ENCODE results near the gene GSG1L. TPM values are rescaled to one million over a fixed set of nuclear protein-coding genes. Genes with fewer than 3 reads are reported as not detected.

The GSG1L gene
- total RNA-seq, 1 experiment from 2014 or later = not detected

- no peak for DNase-seq (ENCODE audit: low read depth)
Measured at GRCh38 chr16:27775254-27775653, 288.3 kb downstream of the GSG1L start.

- DNase-seq (ENCODE audit: low read depth) = no peak
Measured at GRCh38 chr16:27774779-27775178, 288.7 kb downstream of the GSG1L start.

GRCh38 chr16:27773344-27773743 is 290.2 kb downstream of the GSG1L start:
- DNase-seq (ENCODE audit: low read depth) = no peak

DNA sequence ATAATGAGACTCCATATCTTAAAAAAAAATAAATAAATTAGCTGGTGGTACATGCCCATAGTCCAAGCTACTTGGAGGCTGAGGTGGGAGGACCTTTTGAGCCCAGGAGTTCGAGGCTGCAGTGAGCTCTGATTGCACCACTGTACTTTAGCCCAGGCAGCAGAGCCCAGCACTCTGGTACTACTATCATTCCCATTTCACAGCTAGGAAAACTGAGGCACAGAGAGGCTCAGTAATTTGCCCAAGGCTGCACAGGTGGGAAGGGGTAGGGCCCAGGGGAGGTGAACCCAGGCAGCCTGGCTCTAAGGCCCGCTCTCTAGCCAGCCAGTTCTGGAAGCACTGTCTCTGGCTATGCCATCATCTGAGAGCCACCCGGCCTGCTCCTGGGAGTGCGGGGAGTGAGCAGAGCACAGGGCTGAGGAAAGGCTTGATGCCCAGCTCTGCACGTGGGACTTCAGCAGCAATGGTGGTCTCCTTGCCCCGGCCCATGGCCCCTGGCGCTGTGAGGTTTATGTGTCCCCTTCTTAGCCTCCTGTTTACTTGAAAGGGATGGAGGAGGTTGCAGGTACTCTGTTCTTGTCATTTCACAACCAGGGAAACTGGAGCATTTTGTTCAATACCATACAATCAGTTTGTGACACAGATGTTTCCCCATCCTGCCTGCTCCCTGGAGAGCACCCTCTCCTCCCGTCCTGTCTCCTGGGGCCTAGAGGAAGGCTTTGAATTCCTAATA is 291.3 kb downstream of the GSG1L start:
- no peak for DNase-seq (ENCODE audit: low read depth)

DNA sequence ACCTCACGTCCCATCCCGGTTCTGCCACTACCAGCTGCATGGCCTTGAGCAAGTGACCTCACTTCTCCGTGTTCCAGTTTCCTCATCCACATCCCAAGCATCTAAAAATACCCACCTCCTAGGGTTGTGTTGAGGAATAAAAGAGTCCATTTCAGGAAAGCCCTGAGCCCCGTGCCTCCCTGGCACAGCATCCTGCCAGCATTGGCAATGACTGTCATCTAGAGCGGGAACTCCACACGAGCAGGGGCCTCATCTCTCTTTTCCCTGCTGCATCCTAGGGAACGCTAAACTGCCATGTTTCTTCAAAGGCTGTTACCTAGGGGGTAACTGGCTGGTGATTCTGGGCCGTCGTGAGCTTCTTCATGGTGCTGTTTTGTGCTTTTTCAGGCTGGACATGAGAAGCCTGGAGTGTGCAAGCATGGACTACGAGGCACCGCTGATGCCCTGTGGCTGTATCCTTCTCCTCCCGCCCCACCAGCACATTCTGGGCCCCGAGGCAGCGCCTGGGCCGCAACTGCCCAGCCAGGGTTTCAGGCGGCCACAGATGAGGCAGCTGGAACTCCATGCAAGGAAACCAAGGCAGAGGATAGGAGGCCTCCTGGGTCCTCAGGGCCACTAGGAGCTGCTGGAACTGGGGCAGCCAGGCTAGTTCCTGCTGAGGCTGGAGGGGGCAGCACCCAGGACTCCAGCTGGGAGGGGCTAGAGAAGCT is 292.2 kb downstream of the GSG1L start:
- DNase-seq (ENCODE audit: low read depth) = peak; percentile 54

DNA sequence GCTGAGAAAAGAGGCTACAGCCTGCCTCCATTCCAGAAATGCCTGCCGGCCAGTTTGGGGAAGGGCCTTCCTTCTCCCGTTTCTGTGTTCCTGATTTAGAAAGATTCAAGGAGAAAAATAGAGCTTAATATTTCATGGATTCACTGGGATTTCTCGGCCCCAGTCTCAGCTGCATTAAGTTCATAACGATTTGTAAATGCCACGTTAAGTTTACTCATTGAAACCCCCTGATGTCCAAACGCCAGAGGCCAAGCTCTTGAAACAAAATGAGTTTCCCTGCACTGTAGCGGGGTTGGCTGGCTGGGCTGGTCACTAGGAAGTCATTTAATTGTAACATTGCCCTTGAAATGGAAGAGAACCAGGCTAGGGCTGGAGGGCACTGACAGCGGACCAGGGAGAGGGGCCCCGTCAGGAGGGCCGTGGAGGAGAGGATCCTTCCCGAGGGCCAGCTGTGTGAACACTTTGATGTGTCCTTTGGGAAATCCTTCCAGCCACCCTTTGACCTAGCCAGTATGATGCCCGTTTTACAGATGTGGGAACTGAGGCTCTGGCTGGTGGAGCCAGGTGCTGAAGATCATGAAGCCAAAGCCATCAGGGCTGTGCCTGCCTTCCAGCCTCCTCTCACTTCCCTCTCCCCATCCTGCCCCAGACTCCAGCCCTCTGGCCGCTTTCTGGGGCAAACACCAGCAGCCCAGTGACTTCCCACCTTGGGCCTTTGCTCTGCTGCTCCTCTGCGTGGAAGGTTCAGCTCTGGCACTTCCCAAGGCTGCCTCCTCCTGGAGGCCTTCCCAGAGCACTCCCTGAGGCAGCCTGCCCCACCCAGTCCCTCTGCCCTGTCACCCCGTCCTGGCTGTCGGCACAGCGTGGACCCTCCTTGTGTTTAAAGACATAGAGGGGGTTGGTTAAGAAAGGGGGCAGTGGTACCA is 293.0 kb downstream of the GSG1L start:
- DNase-seq (ENCODE audit: low read depth) = no peak

- peak; percentile 88 for DNase-seq (ENCODE audit: low read depth)
Measured at GRCh38 chr16:27769561-27770255, 293.8 kb downstream of the GSG1L start.

GRCh38 chr16:27768651-27769272 is 294.8 kb downstream of the GSG1L start:
- peak; percentile 47 for DNase-seq (ENCODE audit: low read depth)

DNA sequence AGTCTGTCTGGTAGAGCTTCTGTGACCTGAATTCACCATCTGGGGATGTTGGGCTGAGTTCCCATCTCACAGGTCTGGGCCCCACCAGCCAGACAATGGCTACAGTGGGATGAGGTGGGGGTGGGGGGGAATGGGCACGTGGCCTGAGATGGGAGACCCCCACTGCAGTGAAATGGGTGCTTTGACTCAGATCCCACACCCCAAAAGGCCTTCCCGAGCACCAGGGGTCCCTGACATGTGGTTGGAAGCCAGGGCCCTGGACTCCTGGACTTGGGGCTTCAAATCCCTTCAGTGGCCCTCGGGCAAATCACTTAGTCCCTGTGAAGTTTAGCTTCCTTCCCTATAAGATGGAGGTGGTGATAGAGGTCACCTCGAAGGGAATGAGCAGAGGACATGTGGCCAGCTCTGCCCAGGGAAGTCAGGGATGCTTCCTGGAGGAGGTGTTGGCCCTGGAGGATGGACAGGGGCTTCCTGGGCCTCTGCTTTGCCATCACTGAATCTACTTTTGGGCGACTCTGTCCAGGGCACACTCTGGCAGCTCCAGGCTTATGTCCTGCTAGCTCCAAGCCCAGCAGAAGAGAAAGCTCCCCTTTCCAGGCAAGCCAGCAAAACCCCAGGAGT is 295.4 kb downstream of the GSG1L start:
- no peak for DNase-seq (ENCODE audit: low read depth)

DNA sequence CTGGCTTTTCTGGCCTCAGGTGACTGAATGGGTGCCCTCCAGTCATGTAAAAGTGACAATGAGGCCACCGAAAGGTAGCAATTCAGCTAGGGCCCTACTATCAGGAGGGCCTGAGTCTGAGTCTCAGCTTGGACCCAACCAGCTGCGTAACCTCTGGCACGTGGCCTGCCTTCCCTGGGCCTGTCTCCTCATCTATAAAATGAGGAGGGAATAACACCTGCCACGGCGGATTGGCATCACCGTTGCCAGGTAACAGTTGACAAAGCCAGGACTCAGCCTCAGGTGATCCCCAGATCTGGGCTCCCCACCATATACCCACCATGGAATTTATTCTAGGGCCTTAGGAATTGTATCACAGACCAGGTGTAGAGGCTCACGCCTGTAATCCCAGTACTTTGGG is 296.4 kb downstream of the GSG1L start:
- DNase-seq (ENCODE audit: low read depth) = no peak

DNA sequence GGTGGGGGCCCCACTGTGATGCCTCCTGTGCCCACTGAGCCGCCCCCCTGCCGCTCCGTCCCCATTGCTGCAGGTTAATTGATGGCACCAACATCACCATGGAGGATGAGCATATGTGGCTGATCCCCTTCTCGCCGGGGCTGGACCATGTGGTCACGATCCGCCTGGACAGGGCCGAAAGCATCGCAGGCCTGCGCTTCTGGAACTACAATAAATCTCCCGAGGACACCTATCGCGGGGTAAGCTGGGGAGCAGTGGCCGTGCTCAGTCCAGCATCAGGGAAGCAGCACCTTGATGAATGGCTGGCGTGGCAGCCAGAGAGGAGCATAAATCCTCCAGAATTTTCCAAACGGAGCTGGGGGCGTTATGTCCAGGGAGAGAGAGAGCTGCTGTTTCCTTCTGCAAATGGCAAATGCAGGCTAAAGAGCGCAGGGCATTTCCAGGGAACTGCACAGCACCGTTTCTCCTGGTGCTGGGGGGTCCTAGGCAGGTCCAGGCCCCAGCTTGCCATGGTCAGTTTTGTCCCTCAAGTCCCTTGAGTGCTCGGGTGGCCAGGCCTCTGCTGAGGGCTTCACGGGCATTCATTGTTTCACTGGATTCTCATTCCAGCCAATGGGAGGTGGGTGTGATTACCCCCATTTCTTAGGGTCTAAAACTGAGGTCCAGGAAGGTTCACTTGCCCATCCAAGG is 297.1 kb downstream of the GSG1L start:
- DNase-seq (ENCODE audit: low read depth) = no peak

- no peak for DNase-seq (ENCODE audit: low read depth)
Measured at GRCh38 chr16:27764869-27765675, 298.4 kb downstream of the GSG1L start.

DNA sequence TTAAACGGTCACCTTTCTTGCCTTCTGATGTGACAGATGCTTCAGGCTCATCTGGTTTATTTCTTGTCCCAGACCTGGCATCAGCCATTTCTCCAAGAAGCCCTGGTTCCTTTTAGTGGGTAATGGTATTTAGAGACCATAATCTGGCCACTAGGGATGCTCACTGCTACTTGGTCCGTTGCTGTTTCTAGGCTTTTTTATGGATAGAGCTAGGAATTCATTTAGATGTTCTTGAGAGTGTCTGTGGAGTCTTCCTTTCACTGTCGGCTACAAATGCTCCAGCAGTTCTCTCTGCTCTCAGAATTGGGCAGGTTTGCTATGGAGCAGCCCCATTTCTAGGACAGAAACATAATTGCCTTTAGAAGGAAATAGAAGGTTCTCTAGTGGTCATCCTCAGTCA is 299.1 kb downstream of the GSG1L start:
- DNase-seq (ENCODE audit: low read depth) = no peak

DNA sequence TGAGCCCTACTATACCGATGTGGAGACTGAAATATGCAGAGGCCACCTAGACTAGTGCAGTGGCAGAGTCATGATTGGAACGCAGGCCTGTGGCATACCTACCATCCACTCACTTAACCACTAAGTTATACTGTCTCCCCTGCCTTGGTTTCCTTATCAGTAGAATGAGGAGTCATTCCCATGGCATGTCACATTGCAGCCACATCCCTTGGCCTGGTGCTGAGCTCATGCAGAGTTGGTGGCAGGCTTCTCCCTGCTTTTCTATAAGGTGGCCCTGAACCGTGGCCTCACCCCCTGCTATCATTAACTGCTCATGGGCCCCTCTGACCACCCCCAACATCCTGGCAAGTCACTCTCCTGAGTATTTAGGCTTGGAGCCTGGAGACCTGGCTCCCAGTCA is 301.1 kb downstream of the GSG1L start:
- peak; percentile 73 for DNase-seq (ENCODE audit: low read depth)

- no peak for DNase-seq (ENCODE audit: low read depth)
Measured at GRCh38 chr16:27761816-27762215, 301.7 kb downstream of the GSG1L start.

DNA sequence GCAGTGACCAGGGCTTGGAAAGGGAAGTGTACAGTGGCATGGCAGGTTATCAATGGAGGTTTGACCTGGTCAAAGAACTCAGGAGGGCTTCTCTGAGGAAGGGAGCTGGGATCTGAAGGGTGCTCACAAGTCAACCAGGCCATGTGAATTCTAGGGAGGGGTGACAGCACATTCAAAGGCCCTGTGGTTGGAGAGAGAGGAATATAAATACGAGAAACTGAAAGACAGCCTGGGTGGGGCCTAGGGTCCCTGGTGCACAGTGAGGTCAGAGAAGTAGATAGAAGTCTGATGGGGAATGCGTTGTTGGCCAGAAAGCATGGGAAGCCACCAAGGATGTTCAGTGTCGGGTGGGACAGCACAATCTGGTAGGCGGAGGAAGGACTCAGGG is 302.7 kb downstream of the GSG1L start:
- DNase-seq (ENCODE audit: low read depth) = no peak

DNA sequence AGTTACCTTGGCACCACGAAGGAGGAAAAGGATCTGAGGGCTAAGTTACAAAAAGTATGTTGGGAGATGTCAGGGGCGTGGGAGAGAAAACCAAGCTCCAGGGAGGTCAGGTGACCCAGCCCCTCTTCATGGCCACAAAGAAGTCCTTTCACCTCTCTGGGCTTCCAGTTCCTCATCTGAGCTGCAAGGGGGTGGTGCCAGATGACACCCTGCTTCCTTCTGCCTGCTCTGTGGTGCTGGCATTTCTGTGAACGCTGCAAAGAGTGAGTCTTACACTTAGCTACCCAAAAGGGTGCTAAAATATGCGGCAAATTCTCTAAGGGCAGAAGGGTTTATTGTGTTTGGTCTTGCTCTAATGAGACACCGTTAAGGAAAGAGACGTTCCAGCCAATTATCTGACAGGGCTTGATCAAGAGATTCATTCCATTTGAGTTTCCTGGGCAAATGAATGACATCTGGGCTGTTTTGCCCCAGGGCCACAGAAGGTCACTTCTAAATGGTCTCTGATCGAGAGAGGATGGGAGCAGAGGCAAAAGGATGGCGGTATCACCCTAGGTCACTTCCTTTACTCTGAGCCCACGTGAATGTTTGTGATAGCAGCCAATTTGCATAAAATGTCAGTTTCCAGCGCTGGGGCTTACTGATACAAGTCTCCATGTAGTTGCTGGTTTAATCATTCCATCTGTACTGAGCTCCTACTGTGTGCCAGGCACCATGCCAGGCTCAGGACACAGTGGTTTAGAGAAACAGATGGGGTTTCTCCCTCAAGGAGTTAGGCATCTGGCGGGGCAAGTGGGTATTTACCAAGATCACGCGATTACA is 303.3 kb downstream of the GSG1L start:
- DNase-seq (ENCODE audit: low read depth) = peak; percentile 28

DNA sequence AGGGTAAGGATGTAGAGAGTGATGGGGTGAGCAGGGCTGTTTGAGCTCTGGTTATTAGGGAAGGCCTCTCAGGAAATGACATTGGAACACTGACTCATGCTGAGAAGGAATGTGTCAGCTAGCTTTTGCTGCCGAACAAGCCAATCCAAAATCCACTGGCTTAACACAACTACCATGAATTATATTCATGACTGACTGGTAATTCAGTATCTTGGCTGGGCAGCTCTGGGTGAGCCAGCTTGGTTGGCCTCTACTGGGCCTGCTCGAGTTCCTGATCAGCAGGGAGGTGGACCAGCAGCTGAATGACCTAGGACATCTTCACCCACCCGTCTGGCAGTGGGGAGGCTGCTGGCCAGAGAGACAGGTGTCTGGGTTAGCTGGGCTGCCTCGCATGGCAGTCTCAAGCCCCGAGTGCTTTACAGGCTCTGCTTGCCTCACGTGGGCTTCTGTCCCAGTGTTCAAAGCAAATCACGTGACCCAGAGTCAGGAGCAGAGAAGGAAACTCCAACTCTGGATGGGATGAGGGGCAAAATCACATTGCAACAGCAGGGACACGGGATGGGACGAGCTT is 304.1 kb downstream of the GSG1L start:
- peak; percentile 59 for DNase-seq (ENCODE audit: low read depth)
